DND-41 (cell line): ENCODE results near the gene NFIB.

ENCODE experiments used
- ATAC-seq: fragments of 200-7000 bp; cut with Tn5 transposase; 3 replicates; pipeline ENCODE4 v1.9.1; 2021; ENCODE audit warnings: low read depth; ENCODE audit not compliant: insufficient read depth
- DNase-seq: peaks from one replicate; pipeline ENCODE4 v3.0.0-alpha.2; 2020
- H2AFZ ChIP-seq: 2 replicates; pipeline ENCODE4 v1.6.0; 2012; ENCODE audit warnings: low read depth, low read length
- H3K27ac ChIP-seq: 2 replicates; pipeline ENCODE4 v1.5.1; 2012; ENCODE audit warnings: low read length, inconsistent platforms
- H3K27me3 ChIP-seq: fragments of 200-600 bp; sonication (generic); 2 replicates; pipeline ENCODE4 v1.6.0; 2012; ENCODE audit warnings: low read length, mild to moderate bottlenecking, inconsistent platforms; ENCODE audit not compliant: insufficient read depth, poor library complexity
- H3K36me3 ChIP-seq: 2 replicates; pipeline ENCODE4 v1.5.1; 2012; ENCODE audit warnings: low read length, inconsistent platforms; ENCODE audit not compliant: insufficient read depth
- H3K4me1 ChIP-seq: 2 replicates; pipeline ENCODE4 v1.5.1; 2012; ENCODE audit warnings: mild to moderate bottlenecking, low read length; ENCODE audit not compliant: insufficient read depth
- H3K4me2 ChIP-seq: 2 replicates; pipeline ENCODE4 v1.6.0; 2012; ENCODE audit warnings: mild to moderate bottlenecking, moderate library complexity, low read length, inconsistent platforms; ENCODE audit not compliant: insufficient read depth
- H3K4me3 ChIP-seq, 2 experiments: fragments of 200-600 bp in 1 of 2; shearing (Covaris generic) in 1 of 2; 2 replicates each; pipeline ENCODE4 v1.5.1; 2012 to 2016; ENCODE audit warnings: inconsistent platforms in 2 of 2, low read length in 2 of 2, mild to moderate bottlenecking in 2 of 2, low read depth in 1 of 2, moderate library complexity in 1 of 2
- H3K79me2 ChIP-seq: 2 replicates; pipeline ENCODE4 v1.6.0; 2012; ENCODE audit warnings: low read length, inconsistent platforms; ENCODE audit not compliant: insufficient read depth
- H3K9ac ChIP-seq: 2 replicates; pipeline ENCODE4 v1.6.0; 2012; ENCODE audit warnings: low read depth, mild to moderate bottlenecking, inconsistent platforms, low read length, moderate library complexity
- H3K9me3 ChIP-seq: 2 replicates; pipeline ENCODE4 v1.5.1; 2012; ENCODE audit warnings: low read length, moderate library complexity, mild to moderate bottlenecking, inconsistent platforms; ENCODE audit not compliant: insufficient read depth, severe bottlenecking
- H4K20me1 ChIP-seq: 2 replicates; pipeline ENCODE4 v1.6.0; 2012; ENCODE audit warnings: low read length; ENCODE audit not compliant: insufficient read depth
- CTCF ChIP-seq: IDR thresholded peaks from 2 replicates; pipeline ENCODE4 v1.5.1; 2012; ENCODE audit warnings: borderline replicate concordance, low read length, moderate library complexity, mild to moderate bottlenecking; ENCODE audit not compliant: poor library complexity, severe bottlenecking; ENCODE audit errors: extremely low read depth
- EZH2 ChIP-seq: IDR thresholded peaks from 3 replicates; pipeline ENCODE4 v1.6.1; 2012; ENCODE audit warnings: borderline replicate concordance, low read depth, mild to moderate bottlenecking, moderate library complexity, low read length, inconsistent platforms; ENCODE audit not compliant: severe bottlenecking

NFIB gene

GRCh38 chr9:14135421-14135820 lies 178.5 kb downstream of the NFIB start:
- Histone ChIP-seq H3K9ac (no peak overlapping the region), H3K79me2 (no peaks in the 10 kb centered on the region), H4K20me1 (no peaks in the 10 kb centered on the region), H3K27ac (no peak overlapping the region), H3K4me1 (no peaks in the 10 kb centered on the region), H3K36me3 (no peaks in the 10 kb centered on the region), H3K27me3 (no peaks in the 10 kb centered on the region), H2AFZ (no peak overlapping the region), H3K9me3 (no peaks in the 10 kb centered on the region), H3K4me2 (no peak overlapping the region), H3K4me3 (no peak overlapping the region)
- no peak for ATAC-seq
- no peak for DNase-seq
- TF ChIP-seq CTCF: no peak
- TF ChIP-seq EZH2: no peak

GRCh38 chr9:14133394-14133793 lies 180.5 kb downstream of the NFIB start:
- H3K9me3 ChIP-seq: no peaks in the 10 kb centered on the region
- no peaks in the 10 kb centered on the region for H3K36me3 ChIP-seq
- no peaks in the 10 kb centered on the region for H3K4me1 ChIP-seq
- H3K4me2 ChIP-seq: no peak overlapping the region
- H2AFZ ChIP-seq: no peak overlapping the region
- no peaks in the 10 kb centered on the region for H4K20me1 ChIP-seq
- no peak for ATAC-seq
- DNase-seq: no peak
- no peak for TF ChIP-seq EZH2
- H3K27ac ChIP-seq: no peak overlapping the region
- no peaks in the 10 kb centered on the region for H3K79me2 ChIP-seq
- H3K9ac ChIP-seq: no peak overlapping the region
- no peak overlapping the region for H3K4me3 ChIP-seq
- H3K27me3 ChIP-seq: no peaks in the 10 kb centered on the region

- no peak overlapping the region for H3K9ac ChIP-seq
- no peak overlapping the region for H3K4me3 ChIP-seq
- no peaks in the 10 kb centered on the region for H4K20me1 ChIP-seq
- H2AFZ ChIP-seq: no peak overlapping the region
- TF ChIP-seq CTCF (no peak), EZH2 (no peak)
- H3K9me3 ChIP-seq: no peaks in the 10 kb centered on the region
- no peaks in the 10 kb centered on the region for H3K79me2 ChIP-seq
- no peak overlapping the region for H3K4me2 ChIP-seq
- no peak overlapping the region for H3K27ac ChIP-seq
- no peaks in the 10 kb centered on the region for H3K27me3 ChIP-seq
- H3K4me1 ChIP-seq: no peaks in the 10 kb centered on the region
- no peaks in the 10 kb centered on the region for H3K36me3 ChIP-seq
- ATAC-seq (no peak), DNase-seq (no peak)
Measured at GRCh38 chr9:14132775-14133174, 181.2 kb downstream of the NFIB start.

- Histone ChIP-seq H3K9me3 (no peaks in the 10 kb centered on the region), H3K27me3 (no peaks in the 10 kb centered on the region), H3K4me1 (no peaks in the 10 kb centered on the region), H3K27ac (no peak overlapping the region), H3K4me3 (no peak overlapping the region), H3K4me2 (no peak overlapping the region), H2AFZ (no peak overlapping the region), H3K9ac (no peak overlapping the region), H3K36me3 (no peaks in the 10 kb centered on the region), H4K20me1 (no peaks in the 10 kb centered on the region), H3K79me2 (no peaks in the 10 kb centered on the region)
- TF ChIP-seq EZH2 (no peak), CTCF (no peak)
- no peak for ATAC-seq
- no peak for DNase-seq
Measured at GRCh38 chr9:14131356-14132088, 182.4 kb downstream of the NFIB start.
